Measurements from ENCODE around the gene GPR15LG.

Gene GPR15LG

DNA sequence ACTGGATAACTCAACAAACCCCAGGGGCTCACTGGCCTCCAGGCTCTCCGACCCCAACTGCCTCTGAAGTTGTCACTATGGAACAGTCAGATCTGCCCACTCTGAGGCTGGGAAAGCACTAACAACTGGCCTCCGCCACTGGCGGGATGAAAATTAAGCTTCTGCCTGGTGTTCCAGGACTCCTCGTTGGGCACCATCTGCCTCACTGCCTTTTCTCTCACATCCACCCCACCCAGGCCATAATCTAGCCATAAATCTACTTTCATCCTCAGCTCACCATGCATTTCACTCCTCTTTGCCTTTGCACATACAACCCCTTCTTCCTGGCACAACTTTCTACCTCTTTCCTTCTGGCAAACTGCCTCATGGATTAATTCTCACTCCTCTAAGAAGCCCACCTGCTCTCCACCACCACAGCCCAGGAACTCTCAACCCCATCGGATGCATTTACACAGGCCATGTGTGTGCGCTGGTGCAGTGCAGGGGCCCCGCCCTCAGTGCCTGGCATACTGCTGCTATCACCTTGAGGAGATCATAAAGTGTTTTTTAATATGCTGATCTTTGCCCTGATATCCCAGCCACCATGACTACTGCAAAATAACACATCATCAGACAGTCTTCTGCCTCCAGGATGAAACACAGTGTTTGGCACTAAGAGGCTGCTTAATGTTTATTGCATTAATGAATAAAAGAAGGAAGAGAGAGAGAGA lies 24.8 kb downstream of the GPR15LG start:
- TF ChIP-seq ZNF8 (CRISPR knock-in tag; IDR thresholded peaks at IDR 0.05) (no peak), ZFP3 (CRISPR knock-in tag; IDR thresholded peaks at IDR 0.05) (no peak), GLIS3 (CRISPR knock-in tag; IDR thresholded peaks at IDR 0.05) (no peak), OSR1 (CRISPR knock-in tag; IDR thresholded peaks at IDR 0.05) (no peak), CSRNP3 (CRISPR knock-in tag; IDR thresholded peaks at IDR 0.05) (no peak), RARB (CRISPR knock-in tag; IDR thresholded peaks at IDR 0.05) (no peak), BACH2 (CRISPR knock-in tag; IDR thresholded peaks at IDR 0.05; ENCODE audit: borderline replicate concordance) (no peak), ISL1 (CRISPR knock-in tag; IDR thresholded peaks at IDR 0.05) (no peak), TOX (CRISPR knock-in tag; IDR thresholded peaks at IDR 0.05; ENCODE audit: borderline replicate concordance) (no peak), ARNTL (CRISPR knock-in tag; IDR thresholded peaks at IDR 0.05; ENCODE audit: borderline replicate concordance, low read depth) (no peak), SNAI2 (CRISPR knock-in tag; IDR thresholded peaks at IDR 0.05) (no peak), ESRRG (CRISPR knock-in tag; IDR thresholded peaks at IDR 0.05) (no peak), ZNF70 (CRISPR knock-in tag; IDR thresholded peaks at IDR 0.05) (no peak), PATZ1 (CRISPR knock-in tag; IDR thresholded peaks at IDR 0.05; ENCODE audit: borderline replicate concordance) (no peak), ZC3H10 (CRISPR knock-in tag; IDR thresholded peaks at IDR 0.05) (no peak)
- TF ChIP-seq, protein P1, sequence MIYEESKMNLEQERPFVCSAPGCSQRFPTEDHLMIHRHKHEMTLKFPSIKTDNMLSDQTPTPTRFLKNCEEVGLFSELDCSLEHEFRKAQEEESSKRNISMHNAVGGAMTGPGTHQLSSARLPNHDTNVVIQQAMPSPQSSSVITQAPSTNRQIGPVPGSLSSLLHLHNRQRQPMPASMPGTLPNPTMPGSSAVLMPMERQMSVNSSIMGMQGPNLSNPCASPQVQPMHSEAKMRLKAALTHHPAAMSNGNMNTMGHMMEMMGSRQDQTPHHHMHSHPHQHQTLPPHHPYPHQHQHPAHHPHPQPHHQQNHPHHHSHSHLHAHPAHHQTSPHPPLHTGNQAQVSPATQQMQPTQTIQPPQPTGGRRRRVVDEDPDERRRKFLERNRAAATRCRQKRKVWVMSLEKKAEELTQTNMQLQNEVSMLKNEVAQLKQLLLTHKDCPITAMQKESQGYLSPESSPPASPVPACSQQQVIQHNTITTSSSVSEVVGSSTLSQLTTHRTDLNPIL (CRISPR knock-in tag; IDR thresholded peaks at IDR 0.05; ENCODE audit: low read depth): no peak
- TF ChIP-seq, protein P2, sequence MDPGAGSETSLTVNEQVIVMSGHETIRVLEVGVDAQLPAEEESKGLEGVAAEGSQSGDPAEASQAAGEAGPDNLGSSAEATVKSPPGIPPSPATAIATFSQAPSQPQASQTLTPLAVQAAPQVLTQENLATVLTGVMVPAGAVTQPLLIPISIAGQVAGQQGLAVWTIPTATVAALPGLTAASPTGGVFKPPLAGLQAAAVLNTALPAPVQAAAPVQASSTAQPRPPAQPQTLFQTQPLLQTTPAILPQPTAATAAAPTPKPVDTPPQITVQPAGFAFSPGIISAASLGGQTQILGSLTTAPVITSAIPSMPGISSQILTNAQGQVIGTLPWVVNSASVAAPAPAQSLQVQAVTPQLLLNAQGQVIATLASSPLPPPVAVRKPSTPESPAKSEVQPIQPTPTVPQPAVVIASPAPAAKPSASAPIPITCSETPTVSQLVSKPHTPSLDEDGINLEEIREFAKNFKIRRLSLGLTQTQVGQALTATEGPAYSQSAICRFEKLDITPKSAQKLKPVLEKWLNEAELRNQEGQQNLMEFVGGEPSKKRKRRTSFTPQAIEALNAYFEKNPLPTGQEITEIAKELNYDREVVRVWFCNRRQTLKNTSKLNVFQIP (CRISPR knock-in tag; IDR thresholded peaks at IDR 0.05; ENCODE audit: borderline replicate concordance, low read depth): no peak
- TF ChIP-seq, protein P3, sequence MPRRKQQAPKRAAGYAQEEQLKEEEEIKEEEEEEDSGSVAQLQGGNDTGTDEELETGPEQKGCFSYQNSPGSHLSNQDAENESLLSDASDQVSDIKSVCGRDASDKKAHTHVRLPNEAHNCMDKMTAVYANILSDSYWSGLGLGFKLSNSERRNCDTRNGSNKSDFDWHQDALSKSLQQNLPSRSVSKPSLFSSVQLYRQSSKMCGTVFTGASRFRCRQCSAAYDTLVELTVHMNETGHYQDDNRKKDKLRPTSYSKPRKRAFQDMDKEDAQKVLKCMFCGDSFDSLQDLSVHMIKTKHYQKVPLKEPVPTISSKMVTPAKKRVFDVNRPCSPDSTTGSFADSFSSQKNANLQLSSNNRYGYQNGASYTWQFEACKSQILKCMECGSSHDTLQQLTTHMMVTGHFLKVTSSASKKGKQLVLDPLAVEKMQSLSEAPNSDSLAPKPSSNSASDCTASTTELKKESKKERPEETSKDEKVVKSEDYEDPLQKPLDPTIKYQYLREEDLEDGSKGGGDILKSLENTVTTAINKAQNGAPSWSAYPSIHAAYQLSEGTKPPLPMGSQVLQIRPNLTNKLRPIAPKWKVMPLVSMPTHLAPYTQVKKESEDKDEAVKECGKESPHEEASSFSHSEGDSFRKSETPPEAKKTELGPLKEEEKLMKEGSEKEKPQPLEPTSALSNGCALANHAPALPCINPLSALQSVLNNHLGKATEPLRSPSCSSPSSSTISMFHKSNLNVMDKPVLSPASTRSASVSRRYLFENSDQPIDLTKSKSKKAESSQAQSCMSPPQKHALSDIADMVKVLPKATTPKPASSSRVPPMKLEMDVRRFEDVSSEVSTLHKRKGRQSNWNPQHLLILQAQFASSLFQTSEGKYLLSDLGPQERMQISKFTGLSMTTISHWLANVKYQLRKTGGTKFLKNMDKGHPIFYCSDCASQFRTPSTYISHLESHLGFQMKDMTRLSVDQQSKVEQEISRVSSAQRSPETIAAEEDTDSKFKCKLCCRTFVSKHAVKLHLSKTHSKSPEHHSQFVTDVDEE (CRISPR knock-in tag; IDR thresholded peaks at IDR 0.05): no peak
- ATAC-seq: no peak

GRCh38 chr10:84200537-84201243 lies 27.1 kb downstream of the GPR15LG start:
- ATAC-seq: no peak
- TF ChIP-seq ZNF8 (CRISPR knock-in tag; IDR thresholded peaks at IDR 0.05) (no peak), ZFP3 (CRISPR knock-in tag; IDR thresholded peaks at IDR 0.05) (no peak), PATZ1 (CRISPR knock-in tag; IDR thresholded peaks at IDR 0.05; ENCODE audit: borderline replicate concordance) (no peak), ZFP30 (CRISPR knock-in tag; IDR thresholded peaks at IDR 0.05) (no peak)

All from SK-N-SH treated with all-trans-retinoic acid at 6 μM for 48 hours (cell line).